GM12875 (cell line): ENCODE measurements around the gene MSL1.

Experiments used
- H3K4me3 ChIP-seq: one replicate; pipeline ENCODE4 v1.5.1; 2011; ENCODE audit warnings: low read depth, low read length, control low read depth
- TF ChIP-seq, protein P1 (sequence below): IDR thresholded peaks from 2 replicates; pipeline ENCODE4 v1.5.1; 2011; ENCODE audit warnings: low read depth, mild to moderate bottlenecking, control low read depth, inconsistent platforms, low read length, moderate library complexity, borderline replicate concordance; ENCODE audit not compliant: insufficient read depth

Gene MSL1, protein sequence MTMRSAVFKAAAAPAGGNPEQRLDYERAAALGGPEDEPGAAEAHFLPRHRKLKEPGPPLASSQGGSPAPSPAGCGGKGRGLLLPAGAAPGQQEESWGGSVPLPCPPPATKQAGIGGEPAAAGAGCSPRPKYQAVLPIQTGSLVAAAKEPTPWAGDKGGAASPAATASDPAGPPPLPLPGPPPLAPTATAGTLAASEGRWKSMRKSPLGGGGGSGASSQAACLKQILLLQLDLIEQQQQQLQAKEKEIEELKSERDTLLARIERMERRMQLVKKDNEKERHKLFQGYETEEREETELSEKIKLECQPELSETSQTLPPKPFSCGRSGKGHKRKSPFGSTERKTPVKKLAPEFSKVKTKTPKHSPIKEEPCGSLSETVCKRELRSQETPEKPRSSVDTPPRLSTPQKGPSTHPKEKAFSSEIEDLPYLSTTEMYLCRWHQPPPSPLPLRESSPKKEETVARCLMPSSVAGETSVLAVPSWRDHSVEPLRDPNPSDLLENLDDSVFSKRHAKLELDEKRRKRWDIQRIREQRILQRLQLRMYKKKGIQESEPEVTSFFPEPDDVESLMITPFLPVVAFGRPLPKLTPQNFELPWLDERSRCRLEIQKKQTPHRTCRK

DNA sequence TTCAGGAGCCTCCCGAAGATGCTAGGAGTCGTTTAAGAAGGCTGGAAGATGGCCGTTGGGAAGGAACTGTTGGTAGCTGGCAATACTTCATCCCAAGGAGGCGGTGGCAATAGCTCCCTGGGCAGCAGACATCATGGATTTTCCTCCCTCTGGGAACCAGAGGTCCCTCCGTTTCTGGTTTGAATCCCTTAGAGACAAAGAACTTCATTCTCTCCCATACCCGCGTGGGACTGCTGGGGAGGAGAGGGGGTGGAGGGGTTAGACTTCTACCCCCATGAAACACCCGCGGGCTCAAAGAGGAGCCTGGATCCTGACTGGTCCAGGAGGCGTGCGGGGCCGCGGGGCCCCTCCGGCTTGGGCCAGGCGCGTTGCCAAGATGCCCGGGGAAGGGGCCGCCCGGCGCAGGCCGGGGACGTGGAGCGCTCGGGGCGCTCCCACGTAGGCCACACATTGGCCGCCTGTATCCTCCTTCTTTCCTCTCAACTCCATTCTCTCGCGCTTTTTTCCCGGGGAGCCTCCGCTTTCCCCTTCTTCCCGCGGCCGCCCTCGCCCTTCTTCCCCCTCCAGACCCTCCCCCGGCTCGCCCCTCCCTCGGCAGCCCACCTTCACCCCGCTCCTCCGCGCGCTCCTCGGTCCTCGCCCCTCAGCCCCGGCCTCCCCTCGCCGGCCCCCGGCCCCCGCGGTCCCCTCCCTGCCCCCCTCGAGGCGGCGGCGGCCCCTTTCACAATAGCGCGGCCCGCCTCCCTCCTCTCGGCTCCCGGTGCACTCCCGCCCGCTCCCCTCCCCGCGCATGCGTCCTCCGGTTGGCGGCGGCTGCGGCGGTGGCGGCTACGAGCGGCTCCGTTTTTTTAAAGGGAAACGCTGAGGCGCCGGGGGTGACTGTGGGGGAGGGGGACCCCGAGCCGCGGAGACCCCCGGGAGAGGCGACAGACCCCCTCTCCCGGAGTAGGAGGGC lies at the start of gene MSL1:
TSS of gene MSL1 (plus strand) at position 791 of the 955 bp plus-strand sequence. CDS start 642 bp downstream, outside the sequence.
- peak within 1 kb of the TSS; percentile 67 for H3K4me3 ChIP-seq
- TF ChIP-seq, protein P1, sequence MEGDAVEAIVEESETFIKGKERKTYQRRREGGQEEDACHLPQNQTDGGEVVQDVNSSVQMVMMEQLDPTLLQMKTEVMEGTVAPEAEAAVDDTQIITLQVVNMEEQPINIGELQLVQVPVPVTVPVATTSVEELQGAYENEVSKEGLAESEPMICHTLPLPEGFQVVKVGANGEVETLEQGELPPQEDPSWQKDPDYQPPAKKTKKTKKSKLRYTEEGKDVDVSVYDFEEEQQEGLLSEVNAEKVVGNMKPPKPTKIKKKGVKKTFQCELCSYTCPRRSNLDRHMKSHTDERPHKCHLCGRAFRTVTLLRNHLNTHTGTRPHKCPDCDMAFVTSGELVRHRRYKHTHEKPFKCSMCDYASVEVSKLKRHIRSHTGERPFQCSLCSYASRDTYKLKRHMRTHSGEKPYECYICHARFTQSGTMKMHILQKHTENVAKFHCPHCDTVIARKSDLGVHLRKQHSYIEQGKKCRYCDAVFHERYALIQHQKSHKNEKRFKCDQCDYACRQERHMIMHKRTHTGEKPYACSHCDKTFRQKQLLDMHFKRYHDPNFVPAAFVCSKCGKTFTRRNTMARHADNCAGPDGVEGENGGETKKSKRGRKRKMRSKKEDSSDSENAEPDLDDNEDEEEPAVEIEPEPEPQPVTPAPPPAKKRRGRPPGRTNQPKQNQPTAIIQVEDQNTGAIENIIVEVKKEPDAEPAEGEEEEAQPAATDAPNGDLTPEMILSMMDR, result no peak

DNA sequence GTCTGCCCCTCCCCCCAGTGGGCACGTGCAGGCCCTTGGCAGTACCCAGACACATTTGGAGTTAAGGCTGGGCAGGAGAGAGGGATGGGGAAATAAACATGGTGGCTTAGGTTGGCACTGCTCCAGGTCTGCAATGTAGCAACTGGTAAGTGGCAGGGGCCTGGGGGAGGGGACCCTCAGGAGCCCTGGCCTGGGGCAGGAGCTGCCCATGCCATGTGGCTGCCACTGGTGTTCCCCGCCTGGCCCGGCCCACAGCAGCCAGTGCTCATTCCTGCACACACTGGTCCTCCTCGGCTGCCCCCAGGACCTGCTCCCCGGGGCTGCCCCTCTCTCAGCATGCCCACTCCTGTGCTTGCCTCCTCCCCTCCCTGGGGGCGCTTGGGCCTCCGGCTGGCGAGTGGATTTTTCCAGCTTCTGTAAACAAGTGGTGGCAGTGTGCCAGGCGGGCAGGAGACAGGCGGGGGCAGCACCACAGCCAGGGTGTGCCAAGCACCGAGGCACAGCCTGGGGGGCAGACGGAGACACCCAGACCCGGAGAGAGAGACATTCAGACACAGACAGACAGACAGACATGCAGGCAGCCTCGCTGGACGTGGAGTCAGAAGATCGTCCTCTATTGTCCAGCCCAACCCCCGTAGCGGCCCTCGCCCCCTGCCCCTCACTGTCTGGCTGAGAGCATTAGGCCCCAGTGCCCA lies 49.6 kb upstream of the MSL1 start:
- H3K4me3 ChIP-seq, result no peak overlapping the region
- TF ChIP-seq, protein P1, result no peak

DNA sequence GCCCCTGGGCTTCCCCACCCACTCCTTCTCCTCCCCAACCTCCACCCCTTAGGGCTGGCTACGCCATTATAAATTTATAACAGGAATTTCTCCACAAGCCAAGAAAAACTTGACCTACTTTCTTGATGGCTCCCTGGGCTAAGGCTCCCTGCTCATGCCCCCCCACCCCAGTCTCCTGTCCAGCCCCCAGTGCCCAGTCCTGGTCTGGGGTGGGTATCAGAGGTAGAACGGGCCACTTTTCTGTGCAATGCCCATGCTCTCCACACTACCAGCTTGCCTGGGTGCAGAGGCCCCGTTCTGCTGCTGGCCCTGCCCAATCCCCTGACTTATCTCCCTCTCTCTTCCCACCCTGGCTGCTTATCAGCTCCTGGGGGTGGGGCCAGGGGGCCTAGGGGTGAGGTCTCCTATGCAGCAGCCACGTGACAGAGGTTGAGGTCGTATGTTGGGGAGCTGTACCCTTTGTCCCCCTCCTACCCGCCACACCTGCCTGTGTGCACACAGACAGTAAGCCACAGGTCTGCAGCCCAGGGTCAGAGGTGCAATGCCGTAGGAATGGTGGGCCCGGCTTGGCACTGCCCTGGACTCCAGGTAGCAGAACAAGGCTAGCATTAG lies 48.9 kb upstream of the MSL1 start:
- TF ChIP-seq, protein P1, result no peak
- H3K4me3 ChIP-seq, result no peak overlapping the region

DNA sequence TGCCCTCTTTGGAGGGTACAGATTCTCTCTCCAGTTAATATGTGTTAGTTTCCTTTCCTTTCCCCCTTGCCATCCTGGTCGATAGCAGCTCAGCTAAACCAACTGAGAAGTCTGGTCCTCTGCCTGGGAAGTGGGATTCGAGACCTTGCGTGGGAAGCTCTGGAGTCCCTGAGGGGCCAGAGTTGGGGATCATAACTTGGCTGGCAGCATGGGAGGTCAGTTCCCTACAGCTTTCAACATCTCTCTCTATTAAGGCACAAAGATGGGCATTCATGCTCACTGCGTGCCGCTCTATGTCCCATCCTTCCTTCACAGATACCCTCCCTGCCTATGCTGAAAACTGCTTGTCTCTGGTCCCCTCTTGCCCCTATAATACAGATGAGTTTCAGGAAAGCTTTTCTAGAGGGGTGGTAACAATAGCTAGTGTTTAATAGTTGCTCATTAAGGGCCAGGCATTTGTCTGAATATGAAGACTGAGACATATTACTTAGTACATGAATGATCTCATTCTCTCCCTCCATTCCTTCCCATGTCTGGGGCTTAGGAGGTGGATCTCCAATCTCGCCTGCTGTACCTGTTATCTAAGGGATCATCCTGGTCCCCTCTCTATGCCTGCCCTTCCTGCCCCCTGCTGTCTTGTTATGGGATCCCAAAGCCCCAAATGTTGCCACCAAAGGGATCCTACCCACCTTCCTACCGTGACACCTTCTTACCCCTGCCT lies 48.2 kb upstream of the MSL1 start:
- H3K4me3 ChIP-seq, result no peak overlapping the region
- TF ChIP-seq, protein P1, result no peak

DNA sequence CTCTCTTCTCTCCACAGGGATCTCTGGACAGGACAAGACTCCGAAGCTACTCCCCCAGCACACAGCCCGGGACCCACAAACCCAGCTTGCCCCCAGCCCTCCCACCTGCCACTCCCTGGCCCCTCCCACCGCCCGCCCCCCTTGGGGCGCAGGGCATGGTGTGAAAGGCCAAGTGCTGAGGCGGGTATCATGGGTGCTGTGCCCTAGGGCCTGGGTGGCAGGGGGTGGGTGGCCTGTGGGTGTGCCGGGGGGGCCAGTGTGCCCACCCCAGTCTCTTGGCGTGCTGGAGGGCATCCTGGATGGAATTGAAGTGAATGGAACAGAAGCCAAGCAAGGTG lies 47.6 kb upstream of the MSL1 start:
- H3K4me3 ChIP-seq, result no peak overlapping the region
- TF ChIP-seq, protein P1, result no peak

DNA sequence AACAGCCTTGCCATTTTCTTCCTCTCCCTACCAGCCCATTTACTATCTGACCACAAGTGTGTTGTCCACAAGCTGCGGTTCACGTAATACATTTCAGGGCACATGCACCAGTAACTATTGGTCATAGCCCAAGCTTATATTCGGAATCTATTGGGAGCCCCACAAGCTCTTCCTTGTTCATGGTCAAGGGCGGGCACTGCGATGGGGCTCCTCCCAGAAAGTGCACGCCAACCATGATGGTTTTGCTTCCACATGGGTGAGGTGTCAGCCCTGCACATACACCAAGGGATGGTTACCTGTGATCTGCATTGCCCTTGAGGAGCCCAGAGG lies 46.9 kb upstream of the MSL1 start:
- no peak overlapping the region for H3K4me3 ChIP-seq
- TF ChIP-seq, protein P1, result no peak
